Prostate gland (tissue), 2 donors: ENCODE results near the gene TRAF2. TPM values are rescaled to one million over a fixed set of nuclear protein-coding genes. Genes with fewer than 3 reads are reported as not detected.

ENCODE experiments used
- DNase-seq: peaks from one replicate; pipeline ENCODE4 v3.0.0-alpha.2; 2019; ENCODE audit warnings: low spot score
- H3K27ac ChIP-seq, 2 donors: fragments of 200-600 bp; sonication (generic); 2 replicates each; pipeline ENCODE4 v1.5.1; 2017 to 2019
- H3K27me3 ChIP-seq: fragments of 200-600 bp; sonication (generic); replicated peaks from 2 replicates; pipeline ENCODE4 v1.5.1; 2019; ENCODE audit not compliant: insufficient read depth
- H3K36me3 ChIP-seq, 2 donors: fragments of 200-600 bp; sonication (generic); 1 replicate in 1 of 2; 2 replicates in 1 of 2; pipeline versions ENCODE4 v1.5.1 to v1.8.1; 2017 to 2019
- H3K4me1 ChIP-seq: fragments of 200-600 bp; sonication (generic); replicated peaks from 2 replicates; pipeline ENCODE4 v1.5.1; 2019
- H3K4me3 ChIP-seq, 2 donors: fragments of 200-600 bp; sonication (generic); 2 replicates each; pipeline ENCODE4 v1.5.1; 2017 to 2019
- H3K9me3 ChIP-seq: fragments of 200-600 bp; sonication (generic); 2 replicates; pipeline ENCODE4 v1.5.1; 2017
- CTCF ChIP-seq, 4 experiments: fragments of 200-600 bp in 2 of 4; fragments of 450-650 bp in 2 of 4; sonication (generic) in 2 of 4; IDR thresholded peaks; 1 replicate in 3 of 4; 2 replicates in 1 of 4; pipeline ENCODE4 v1.5.1; 2016 to 2019; ENCODE audit warnings: antibody characterized with exemption in 4 of 4, mild to moderate bottlenecking in 2 of 4, moderate library complexity in 2 of 4
- POLR2A ChIP-seq: fragments of 450-650 bp; IDR thresholded peaks from one replicate; pipeline ENCODE4 v1.6.1; 2016; ENCODE audit warnings: antibody characterized with exemption, mild to moderate bottlenecking
- POLR2AphosphoS5 ChIP-seq: sonication (generic); formaldehyde crosslinking; IDR thresholded peaks from one replicate; pipeline ENCODE4 v1.6.1; 2017; ENCODE audit warnings: antibody characterized with exemption
- WGBS: methylation state at CpG from one replicate; pipeline ENCODE4 v1.1.5; 2018; 5-methylcytosine and 5-hydroxymethylcytosine counted together
- intact Hi-C: fragments of 100-400 bp; cut with DNase I; formaldehyde crosslinking; loops from one replicate; pipeline ENCODE4 v1.14.2; 2022
- total RNA-seq, 2 donors: library from RNA; depleted of rRNA; stranded (reverse); fragments of >200 nt; gene quantifications; one replicate each; pipeline ENCODE4 v1.1.0, GENCODE V29; 2016

Gene TRAF2
- total RNA-seq, 2 donors from 2014 or later, result 23.6 to 24.2 TPM

- H3K4me3 ChIP-seq, result peak overlapping the region in 1 of 2 donors; percentile 56
- intact Hi-C loops, result loop anchor here (5.0 to 10.0 kb wide), 2 partner anchors 54 to 122 kb away; partner anchors contain the start of gene TMEM141
- no peak for DNase-seq
- peaks cover 10% of the 10 kb centered on the region for H3K4me1 ChIP-seq
- H3K27ac ChIP-seq, result no peak overlapping the region
- TF ChIP-seq POLR2AphosphoS5, result no peak
- no peak for TF ChIP-seq CTCF (IDR thresholded peaks at IDR 0.05)
- no peak for TF ChIP-seq POLR2A
- H3K9me3 ChIP-seq, result no peaks in the 10 kb centered on the region
- H3K36me3 ChIP-seq, result no peaks in the 10 kb centered on the region
- H3K27me3 ChIP-seq, result no peaks in the 10 kb centered on the region
- WGBS, result 7% methylated on average over 41 of the region's 98 CpGs
These were observed 39.8 kb upstream of the TRAF2 start for GRCh38 chr9:136846376-136847087.

GRCh38 chr9:136847088-136847825, 39.1 kb upstream of the TRAF2 start:
- intact Hi-C loops, result loop anchor here (5.0 to 10.0 kb wide), 2 partner anchors 55 to 122 kb away; partner anchors contain the start of gene TMEM141
- peak overlapping the region; percentile 50 to 56 for H3K4me3 ChIP-seq
- no peak for DNase-seq
- peak overlapping the region; percentile 84 to 91 for H3K27ac ChIP-seq
- TF ChIP-seq POLR2A (no peak), POLR2AphosphoS5 (no peak), CTCF (IDR thresholded peaks at IDR 0.05) (no peak)
- H3K27me3 ChIP-seq, result no peaks in the 10 kb centered on the region
- 3% methylated on average over 63 of the region's 75 CpGs for WGBS
- H3K9me3 ChIP-seq, result no peaks in the 10 kb centered on the region
- H3K4me1 ChIP-seq, result peaks cover 10% of the 10 kb centered on the region
- no peaks in the 10 kb centered on the region for H3K36me3 ChIP-seq

GRCh38 chr9:136847826-136848392, 38.4 kb upstream of the TRAF2 start:
- peaks cover 10% of the 10 kb centered on the region for H3K4me1 ChIP-seq
- no peaks in the 10 kb centered on the region for H3K27me3 ChIP-seq

GRCh38 chr9:136848393-136849037, 37.8 kb upstream of the TRAF2 start:
- no peaks in the 10 kb centered on the region for H3K9me3 ChIP-seq
- DNase-seq, result no peak
- peak overlapping the region; percentile 84 to 91 for H3K27ac ChIP-seq
- TF ChIP-seq CTCF (IDR thresholded peaks at IDR 0.05), result no peak
- no peak for TF ChIP-seq POLR2AphosphoS5
- no peak for TF ChIP-seq POLR2A
- WGBS, result under 1% methylated on average over 53 of the region's 53 CpGs
- no peaks in the 10 kb centered on the region for H3K27me3 ChIP-seq
- H3K36me3 ChIP-seq, result no peaks in the 10 kb centered on the region
- intact Hi-C loops, result loop anchor here (5.0 to 10.0 kb wide), 2 partner anchors 56 to 124 kb away; partner anchors contain the start of gene TMEM141
- H3K4me1 ChIP-seq, result peaks cover 7% of the 10 kb centered on the region
- peak overlapping the region; percentile 50 to 56 for H3K4me3 ChIP-seq

More at GRCh38 chr9:136847826-136848392, 38.4 kb upstream of the TRAF2 start:
- no peak for TF ChIP-seq CTCF (IDR thresholded peaks at IDR 0.05)
- peak; percentile 53 for TF ChIP-seq POLR2AphosphoS5
- peak; percentile 53 for TF ChIP-seq POLR2A
- under 1% methylated on average over 45 of the region's 48 CpGs for WGBS
- intact Hi-C loops, result loop anchor here (5.0 to 10.0 kb wide), 2 partner anchors 56 to 123 kb away; partner anchors contain the start of gene TMEM141
- DNase-seq, result peak; percentile 64
- no peaks in the 10 kb centered on the region for H3K9me3 ChIP-seq
- H3K4me3 ChIP-seq, result peak overlapping the region; percentile 50 to 56
- H3K36me3 ChIP-seq, result no peaks in the 10 kb centered on the region
- peak overlapping the region; percentile 84 to 91 for H3K27ac ChIP-seq
